Loucy (cell line): ENCODE results near the gene ATP8A2.

ENCODE experiments used
- EZH2phosphoT487 ChIP-seq: fragments of 200-600 bp; IDR thresholded peaks from 2 replicates; pipeline ENCODE4 v1.6.1; 2018; ENCODE audit warnings: antibody characterized with exemption, mild to moderate bottlenecking, moderate library complexity, borderline replicate concordance
- TF ChIP-seq, protein P1 (sequence below): fragments of 200-600 bp; sonication (generic); conservative IDR thresholded peaks from 2 replicates; pipeline ENCODE4 v1.5.1; 2014; ENCODE audit warnings: mild to moderate bottlenecking, antibody characterized with exemption, low read length

DNA sequence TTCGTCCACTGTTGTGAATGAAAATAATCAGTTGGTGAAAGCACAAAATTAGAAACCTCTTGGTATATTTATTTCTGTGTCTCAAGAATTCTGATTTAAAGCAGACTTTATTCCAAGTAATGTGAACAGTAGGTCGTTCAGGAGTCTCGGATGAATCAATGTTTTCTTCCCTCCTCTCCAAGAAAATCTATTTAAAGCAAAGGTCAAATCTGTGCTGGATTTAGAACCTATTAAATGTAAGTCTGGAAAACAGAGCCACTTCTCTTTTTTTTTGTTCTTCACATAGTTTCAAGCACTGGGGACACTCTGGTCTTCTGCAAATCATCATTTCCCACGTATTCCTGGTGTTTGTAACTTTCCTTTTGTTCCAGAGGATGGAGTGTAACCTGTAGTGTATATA lies 312.7 kb downstream of the ATP8A2 start:
- TF ChIP-seq, protein P1, sequence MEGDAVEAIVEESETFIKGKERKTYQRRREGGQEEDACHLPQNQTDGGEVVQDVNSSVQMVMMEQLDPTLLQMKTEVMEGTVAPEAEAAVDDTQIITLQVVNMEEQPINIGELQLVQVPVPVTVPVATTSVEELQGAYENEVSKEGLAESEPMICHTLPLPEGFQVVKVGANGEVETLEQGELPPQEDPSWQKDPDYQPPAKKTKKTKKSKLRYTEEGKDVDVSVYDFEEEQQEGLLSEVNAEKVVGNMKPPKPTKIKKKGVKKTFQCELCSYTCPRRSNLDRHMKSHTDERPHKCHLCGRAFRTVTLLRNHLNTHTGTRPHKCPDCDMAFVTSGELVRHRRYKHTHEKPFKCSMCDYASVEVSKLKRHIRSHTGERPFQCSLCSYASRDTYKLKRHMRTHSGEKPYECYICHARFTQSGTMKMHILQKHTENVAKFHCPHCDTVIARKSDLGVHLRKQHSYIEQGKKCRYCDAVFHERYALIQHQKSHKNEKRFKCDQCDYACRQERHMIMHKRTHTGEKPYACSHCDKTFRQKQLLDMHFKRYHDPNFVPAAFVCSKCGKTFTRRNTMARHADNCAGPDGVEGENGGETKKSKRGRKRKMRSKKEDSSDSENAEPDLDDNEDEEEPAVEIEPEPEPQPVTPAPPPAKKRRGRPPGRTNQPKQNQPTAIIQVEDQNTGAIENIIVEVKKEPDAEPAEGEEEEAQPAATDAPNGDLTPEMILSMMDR, result no peak
- TF ChIP-seq EZH2phosphoT487, result no peak
